Liver (tissue), 9 donors: ENCODE results near the gene TMEM179. TPM values are rescaled to one million over a fixed set of nuclear protein-coding genes. Genes with fewer than 3 reads are reported as not detected.

ENCODE experiments used
- DNase-seq: peaks from one replicate; pipeline ENCODE4 v3.0.0-alpha.2; 2017; ENCODE audit warnings: low spot score
- H3K27ac ChIP-seq, 2 donors: one replicate each; pipeline ENCODE4 v1.7.0; 2013; ENCODE audit warnings: inconsistent platforms in 2 of 2, low read length in 2 of 2, control low read depth in 1 of 2, low read depth in 1 of 2, mild to moderate bottlenecking in 1 of 2
- H3K27me3 ChIP-seq, 4 donors: one replicate each; pipeline versions ENCODE4 v1.6.1 to v1.7.0; 2013; ENCODE audit warnings: low read length in 3 of 4, inconsistent platforms in 1 of 4, mild to moderate bottlenecking in 1 of 4, moderate library complexity in 1 of 4; ENCODE audit not compliant: control insufficient read depth in 4 of 4, insufficient read depth in 4 of 4
- H3K36me3 ChIP-seq, 4 donors: one replicate each; pipeline versions ENCODE4 v1.6.1 to v1.7.0; 2013; ENCODE audit warnings: low read length in 3 of 4, mild to moderate bottlenecking in 3 of 4, low read depth in 1 of 4, moderate library complexity in 1 of 4; ENCODE audit not compliant: control insufficient read depth in 4 of 4, insufficient read depth in 3 of 4
- H3K4me1 ChIP-seq, 4 donors: one replicate each; pipeline versions ENCODE4 v1.6.1 to v1.7.0; 2013; ENCODE audit warnings: low read length in 3 of 4, mild to moderate bottlenecking in 3 of 4, moderate library complexity in 1 of 4; ENCODE audit not compliant: control insufficient read depth in 4 of 4, insufficient read depth in 4 of 4
- H3K4me3 ChIP-seq, 3 donors: one replicate each; pipeline versions ENCODE4 v1.6.1 to v1.7.0; 2013; ENCODE audit warnings: low read length in 3 of 3, control low read depth in 1 of 3, low read depth in 1 of 3, mild to moderate bottlenecking in 1 of 3
- H3K9ac ChIP-seq, 2 donors: one replicate each; pipeline ENCODE4 v1.7.0; 2013; ENCODE audit warnings: low read length in 2 of 2, mild to moderate bottlenecking in 2 of 2, moderate library complexity in 2 of 2, control low read depth in 1 of 2, low read depth in 1 of 2
- H3K9me3 ChIP-seq, 4 donors: one replicate each; pipeline versions ENCODE4 v1.6.1 to v1.7.0; 2013; ENCODE audit warnings: low read length in 3 of 4; ENCODE audit not compliant: control insufficient read depth in 4 of 4
- CTCF ChIP-seq: fragments of 150-350 bp; IDR thresholded peaks from 2 replicates; pipeline ENCODE4 v1.5.1; 2017; ENCODE audit warnings: improper control_type of control experiment, low read depth, low read length; ENCODE audit not compliant: missing input control
- EGR1 ChIP-seq, 2 donors: IDR thresholded peaks; 2 replicates each; pipeline ENCODE4 v1.6.1; 2016 to 2018; ENCODE audit warnings: antibody characterized with exemption in 2 of 2, low read depth in 2 of 2
- FOXA1 ChIP-seq: IDR thresholded peaks from 2 replicates; pipeline ENCODE4 v1.6.1; 2016; ENCODE audit warnings: antibody characterized with exemption
- GABPA ChIP-seq, 2 donors: IDR thresholded peaks in 1 of 2; conservative IDR thresholded peaks in 1 of 2; 2 replicates each; pipeline ENCODE4 v1.6.1; 2016; ENCODE audit warnings: antibody characterized with exemption in 2 of 2, mild to moderate bottlenecking in 1 of 2, moderate library complexity in 1 of 2
- HNF4A ChIP-seq, 2 donors: conservative IDR thresholded peaks; 2 replicates each; pipeline ENCODE4 v1.6.1; 2016; ENCODE audit warnings: antibody characterized with exemption in 2 of 2, mild to moderate bottlenecking in 2 of 2
- JUND ChIP-seq, 2 donors: IDR thresholded peaks; 2 replicates each; pipeline ENCODE4 v1.6.1; 2016; ENCODE audit warnings: antibody characterized with exemption in 2 of 2
- MAX ChIP-seq: IDR thresholded peaks from 2 replicates; pipeline ENCODE4 v1.6.1; 2016; ENCODE audit warnings: antibody characterized with exemption
- NR2F2 ChIP-seq: IDR thresholded peaks from 2 replicates; pipeline ENCODE4 v1.6.1; 2016; ENCODE audit warnings: antibody characterized with exemption
- RAD21 ChIP-seq, 2 donors: IDR thresholded peaks; 2 replicates each; pipeline ENCODE4 v1.6.1; 2016; ENCODE audit warnings: antibody characterized with exemption in 2 of 2, mild to moderate bottlenecking in 2 of 2
- REST ChIP-seq: IDR thresholded peaks from 2 replicates; pipeline ENCODE4 v1.6.1; 2016; ENCODE audit warnings: antibody characterized with exemption, mild to moderate bottlenecking
- RXRA ChIP-seq, 2 donors: IDR thresholded peaks; 2 replicates each; pipeline ENCODE4 v1.6.1; 2017 to 2018; ENCODE audit warnings: antibody characterized with exemption in 2 of 2, mild to moderate bottlenecking in 1 of 2
- SP1 ChIP-seq: IDR thresholded peaks from 2 replicates; pipeline ENCODE4 v1.6.1; 2018; ENCODE audit warnings: antibody characterized with exemption, mild to moderate bottlenecking
- TAF1 ChIP-seq: conservative IDR thresholded peaks from 2 replicates; pipeline ENCODE4 v1.6.1; 2016; ENCODE audit warnings: antibody characterized with exemption, mild to moderate bottlenecking
- YY1 ChIP-seq: IDR thresholded peaks from 2 replicates; pipeline ENCODE4 v1.6.1; 2016; ENCODE audit warnings: antibody characterized with exemption, mild to moderate bottlenecking
- ZBTB33 ChIP-seq: IDR thresholded peaks from 2 replicates; pipeline ENCODE4 v1.6.1; 2016; ENCODE audit warnings: antibody characterized with exemption
- WGBS: extraction: QIAGEN DNeasy Blood & Tissue Kit; methylation state at CpG from one replicate; pipeline ENCODE4 v1.1.7; 2013; 5-methylcytosine and 5-hydroxymethylcytosine counted together
- polyA plus RNA-seq, 2 donors: library from polyadenylated mRNA; stranded (reverse) in 1 of 2; unstranded in 1 of 2; fragments of 200-250 nt in 1 of 2; fragments of >200 nt in 1 of 2; fragmentation: Nextera tagmentation in 1 of 2; extraction: Ambion mirVana in 1 of 2; gene quantifications; one replicate each; pipeline versions ENCODE4 v1.2.1 to v1.2.3, GENCODE V29; 2013 to 2015
- total RNA-seq, 2 donors: library from RNA; depleted of rRNA; stranded (reverse); fragments of >200 nt; gene quantifications; one replicate each; pipeline ENCODE4 v1.2.3, GENCODE V29; 2014
- donor health status: healthy.
- donor health status: healthy.
- donor health status: healthy.
- donor health status: healthy.
- donor health status: healthy.

The TMEM179 gene
- total and polyA plus RNA-seq, 4 donors, result 0.12 to 0.37 TPM; not detected in 2

- TF ChIP-seq CTCF (no peak), MAX (no peak), FOXA1 (no peak), SP1 (no peak), JUND (IDR thresholded peaks at IDR 0.05) (no peak), TAF1 (no peak), EGR1 (IDR thresholded peaks at IDR 0.05; ENCODE audit: low read depth in 2 of 2) (no peak)
These were observed 39.6 kb downstream of the TMEM179 start (continued) for GRCh38 chr14:104564744-104565679.

- H3K27ac ChIP-seq, result no peak overlapping the region
- peaks cover 0 to 3% (median 1%) of the 10 kb centered on the region in 4 donors for H3K4me1 ChIP-seq
- peaks cover 0 to 3% (median 0%) of the 10 kb centered on the region in 4 donors for H3K27me3 ChIP-seq
- H3K9me3 ChIP-seq, result no peaks in the 10 kb centered on the region
- H3K4me3 ChIP-seq, result no peak overlapping the region
- TF ChIP-seq CTCF, result peak; percentile 81
- TF ChIP-seq NR2F2, result peak; percentile 81
- TF ChIP-seq RAD21 (IDR thresholded peaks at IDR 0.05), result peak; percentile 92 to 95
- TF ChIP-seq SP1, result no peak
- peak; percentile 74 for DNase-seq
- H3K36me3 ChIP-seq, result no peaks in the 10 kb centered on the region
- no peak overlapping the region for H3K9ac ChIP-seq
- 9% methylated on average over 27 of the region's 27 CpGs for WGBS
These were observed 40.6 kb downstream of the TMEM179 start for GRCh38 chr14:104563742-104564615.

GRCh38 chr14:104563191-104563741, 41.3 kb downstream of the TMEM179 start:
- no peaks in the 10 kb centered on the region for H3K9me3 ChIP-seq
- WGBS, result 62% methylated on average over 15 of the region's 15 CpGs
- no peak overlapping the region for H3K4me3 ChIP-seq
- H3K36me3 ChIP-seq, result no peaks in the 10 kb centered on the region
- no peak for DNase-seq
- H3K27me3 ChIP-seq, result peaks cover 0 to 3% (median 0%) of the 10 kb centered on the region in 4 donors
- H3K9ac ChIP-seq, result no peak overlapping the region
- no peak overlapping the region for H3K27ac ChIP-seq
- H3K4me1 ChIP-seq, result peaks cover 0 to 3% (median 1%) of the 10 kb centered on the region in 4 donors
- TF ChIP-seq SP1, result no peak
- TF ChIP-seq REST, result no peak
- no peak for TF ChIP-seq NR2F2
- no peak for TF ChIP-seq RAD21 (IDR thresholded peaks at IDR 0.05)
- no peak for TF ChIP-seq JUND (IDR thresholded peaks at IDR 0.05)
- no peak for TF ChIP-seq RXRA (IDR thresholded peaks at IDR 0.05)
- TF ChIP-seq GABPA (IDR thresholded peaks at IDR 0.05 in 1 of 2, conservative IDR thresholded peaks at IDR 0.05 in 1 of 2), result no peak
- no peak for TF ChIP-seq FOXA1
- TF ChIP-seq HNF4A (conservative IDR thresholded peaks at IDR 0.05), result no peak
- no peak for TF ChIP-seq TAF1
- TF ChIP-seq MAX, result no peak
- TF ChIP-seq ZBTB33, result no peak
- no peak for TF ChIP-seq YY1
